Stimulated activated CD4-positive, alpha-beta T cell treated with anti-CD3 and anti-CD28 coated beads, Interleukin-12 subunit alpha, Interleukin-12 subunit beta, amount 100 ng/mL, for 24 hours (primary cell): ENCODE data around the gene MEGF6.

Experiments
- DNase-seq, 2 experiments: peaks; one replicate each; pipeline ENCODE4 v3.0.0-alpha.2; 2020; ENCODE audit warnings: low read depth in 2 of 2

Gene MEGF6

GRCh38 chr1:3483380-3483779 lies 127.9 kb downstream of the MEGF6 start:
- no peak for DNase-seq

- no peak for DNase-seq
Observed at GRCh38 chr1:3482378-3482849, 128.9 kb downstream of the MEGF6 start.

- DNase-seq: no peak
Observed at GRCh38 chr1:3481836-3482375, 129.4 kb downstream of the MEGF6 start.

- no peak for DNase-seq
Observed at GRCh38 chr1:3481046-3481445, 130.3 kb downstream of the MEGF6 start.

- no peak for DNase-seq
Observed at GRCh38 chr1:3480369-3480719, 131.0 kb downstream of the MEGF6 start.

GRCh38 chr1:3479511-3480368 lies 131.6 kb downstream of the MEGF6 start:
- DNase-seq: no peak

- no peak for DNase-seq
Observed at GRCh38 chr1:3478187-3478586, 133.1 kb downstream of the MEGF6 start.

GRCh38 chr1:3477241-3477995 lies 133.9 kb downstream of the MEGF6 start:
- no peak for DNase-seq

- no peak for DNase-seq
Observed at GRCh38 chr1:3476666-3477065, 134.6 kb downstream of the MEGF6 start.

GRCh38 chr1:3475839-3476573 lies 135.3 kb downstream of the MEGF6 start:
- DNase-seq: no peak

GRCh38 chr1:3474421-3474820 lies 136.9 kb downstream of the MEGF6 start:
- no peak for DNase-seq

GRCh38 chr1:3474016-3474415 lies 137.3 kb downstream of the MEGF6 start:
- DNase-seq: no peak

GRCh38 chr1:3473381-3473844 lies 137.9 kb downstream of the MEGF6 start:
- DNase-seq: no peak

GRCh38 chr1:3472906-3473305 lies 138.4 kb downstream of the MEGF6 start:
- no peak for DNase-seq

GRCh38 chr1:3472088-3472850 lies 139.0 kb downstream of the MEGF6 start:
- no peak for DNase-seq

GRCh38 chr1:3471356-3472087 lies 139.8 kb downstream of the MEGF6 start:
- no peak for DNase-seq

GRCh38 chr1:3470650-3471355 lies 140.5 kb downstream of the MEGF6 start:
- DNase-seq: no peak

GRCh38 chr1:3469849-3470649 lies 141.3 kb downstream of the MEGF6 start:
- DNase-seq: no peak
